NCI-H82 (cell line): ENCODE results near the gene IL24.
A peak's percentile ranks its signal among the peaks of the same experiment; 100 is the strongest.

Experiments
- DNase-seq: peaks from one replicate; lab custom pipeline; 2025; lab: John Stamatoyannopoulos, UW

The IL24 gene

GRCh38 chr1:206880314-206880713 lies 16.9 kb upstream of the IL24 start:
- no peak for DNase-seq

GRCh38 chr1:206882555-206882954 lies 14.7 kb upstream of the IL24 start:
- DNase-seq = no peak

- no peak for DNase-seq
These were observed 14.1 kb upstream of the IL24 start for GRCh38 chr1:206883160-206883559.

- no peak for DNase-seq
These were observed 13.4 kb upstream of the IL24 start for GRCh38 chr1:206883876-206884275.

GRCh38 chr1:206885341-206886060 lies 11.7 kb upstream of the IL24 start:
- DNase-seq = no peak

- no peak for DNase-seq
These were observed 10.4 kb upstream of the IL24 start for GRCh38 chr1:206886831-206887230.

GRCh38 chr1:206887701-206888100 lies 9.5 kb upstream of the IL24 start:
- DNase-seq = no peak

- DNase-seq = no peak
These were observed 6.8 kb upstream of the IL24 start for GRCh38 chr1:206890125-206891060.

- no peak for DNase-seq
These were observed 5.8 kb upstream of the IL24 start for GRCh38 chr1:206891412-206891811.

- DNase-seq = no peak
These were observed 4.8 kb upstream of the IL24 start for GRCh38 chr1:206892351-206892984.

GRCh38 chr1:206893380-206893779 lies 3.9 kb upstream of the IL24 start:
- no peak for DNase-seq

GRCh38 chr1:206895325-206895724 lies 1.9 kb upstream of the IL24 start:
- no peak for DNase-seq

- DNase-seq = peak; percentile 58
These were observed 1.4 kb upstream of the IL24 start for GRCh38 chr1:206895837-206896242.

- DNase-seq = peak; percentile 67
These were observed 982 bp upstream of the IL24 start for GRCh38 chr1:206896261-206896660.

GRCh38 chr1:206898089-206898914 lies 1.1 kb downstream of the IL24 start:
- no peak for DNase-seq

- DNase-seq = no peak
These were observed 1.7 kb downstream of the IL24 start for GRCh38 chr1:206898915-206899431.

- no peak for DNase-seq
These were observed 2.5 kb downstream of the IL24 start for GRCh38 chr1:206899717-206900116.

- no peak for DNase-seq
These were observed 2.9 kb downstream of the IL24 start for GRCh38 chr1:206900149-206900548.

GRCh38 chr1:206901944-206902343 lies 4.7 kb downstream of the IL24 start:
- DNase-seq = no peak

GRCh38 chr1:206902702-206903101 lies 5.5 kb downstream of the IL24 start:
- no peak for DNase-seq

GRCh38 chr1:206903687-206904086 lies 6.4 kb downstream of the IL24 start:
- DNase-seq = no peak
